HG02759 (cell line): ENCODE measurements around the gene SUMF1.
"Not testable (repeated sequence)": the region's sequence is repeated elsewhere in the genome, so short reads cannot be mapped to it uniquely, and the experiment has no call there.

Experiments
- ATAC-seq: cut with Tn5 transposase; IDR thresholded peaks from one replicate; pipeline ENCODE4 v1.9.1; 2021; ENCODE audit warnings: mild to moderate bottlenecking, moderate library complexity; ENCODE audit not compliant: unreplicated experiment

Gene SUMF1

DNA sequence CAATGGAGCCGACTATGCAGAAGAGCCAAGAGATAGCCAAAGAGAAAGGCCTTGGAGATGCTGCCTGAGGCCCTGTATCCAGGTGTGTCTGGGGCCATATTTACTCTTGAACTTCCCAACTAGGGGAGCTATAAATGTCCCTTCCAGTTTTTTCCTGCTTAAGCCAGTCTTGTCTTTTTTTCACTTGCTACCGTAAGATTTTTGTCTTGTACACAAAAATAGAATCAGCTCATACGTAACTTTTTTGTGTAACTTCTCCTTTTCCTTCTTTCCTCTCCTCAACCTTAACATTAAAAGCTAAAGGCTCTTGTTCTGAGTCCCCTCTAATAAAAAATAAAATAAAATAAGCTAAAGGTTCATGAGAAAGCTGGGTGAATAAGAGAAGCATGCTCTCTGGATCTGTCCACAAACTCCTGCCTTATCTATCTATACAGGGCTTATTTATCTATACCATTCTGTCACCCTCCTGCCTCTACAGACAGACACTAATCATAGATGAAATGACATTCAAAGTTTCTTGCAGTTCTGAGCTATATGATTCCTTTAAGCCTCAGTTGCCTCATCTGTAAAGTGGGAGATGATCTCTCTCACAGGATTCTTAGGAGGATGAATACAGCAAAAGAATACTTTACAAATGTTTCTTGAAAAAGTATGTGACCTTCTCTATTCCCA, 4.6 kb downstream of the SUMF1 start:
- no peak for ATAC-seq

DNA sequence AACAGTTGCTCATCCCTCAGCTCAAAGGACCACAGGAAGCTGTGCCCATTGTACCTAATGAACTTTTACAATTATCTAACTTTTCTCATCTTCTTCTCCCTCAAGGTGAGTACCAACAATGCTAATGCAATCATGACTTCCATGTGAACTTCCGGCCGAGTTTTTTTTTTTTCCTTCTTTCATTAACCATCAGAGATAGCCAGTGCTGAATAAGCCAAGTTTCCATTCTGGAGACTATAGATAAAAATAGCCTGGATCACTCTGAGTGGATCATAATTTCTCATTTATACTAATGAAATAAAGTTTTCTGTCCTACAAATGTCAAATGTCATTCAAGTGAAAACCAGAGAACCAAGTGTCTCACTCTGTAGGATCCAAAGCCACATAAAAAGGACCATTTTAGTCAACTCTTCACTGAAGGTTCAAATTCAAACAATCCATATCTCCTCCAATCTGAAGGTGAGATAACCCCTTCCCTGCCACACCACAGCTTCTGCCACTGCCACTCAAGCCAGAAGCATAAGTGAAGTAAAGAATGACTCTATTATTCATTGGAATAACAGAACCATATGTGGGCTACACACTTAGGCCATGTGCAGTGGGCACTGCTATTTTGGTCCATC, 5.5 kb downstream of the SUMF1 start:
- ATAC-seq: no peak

DNA sequence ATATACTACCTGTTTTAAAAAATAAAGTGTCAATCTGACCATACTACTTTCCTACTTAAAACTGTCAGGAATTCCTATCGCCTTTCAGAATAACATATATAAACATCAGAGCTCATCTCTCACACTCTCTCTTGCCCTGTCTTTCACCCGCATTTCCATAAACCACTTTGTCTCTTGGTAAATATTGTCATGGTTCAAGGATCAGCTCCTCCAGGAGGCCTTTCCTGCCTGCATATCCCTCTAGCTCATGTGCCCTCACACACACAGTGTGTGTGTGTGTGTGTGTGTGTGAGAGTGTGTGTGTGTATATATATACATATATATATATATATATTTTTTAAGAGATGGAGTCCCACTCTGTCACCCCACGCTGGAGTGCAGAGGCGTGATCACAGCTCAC, 6.7 kb downstream of the SUMF1 start:
- ATAC-seq: no peak

DNA sequence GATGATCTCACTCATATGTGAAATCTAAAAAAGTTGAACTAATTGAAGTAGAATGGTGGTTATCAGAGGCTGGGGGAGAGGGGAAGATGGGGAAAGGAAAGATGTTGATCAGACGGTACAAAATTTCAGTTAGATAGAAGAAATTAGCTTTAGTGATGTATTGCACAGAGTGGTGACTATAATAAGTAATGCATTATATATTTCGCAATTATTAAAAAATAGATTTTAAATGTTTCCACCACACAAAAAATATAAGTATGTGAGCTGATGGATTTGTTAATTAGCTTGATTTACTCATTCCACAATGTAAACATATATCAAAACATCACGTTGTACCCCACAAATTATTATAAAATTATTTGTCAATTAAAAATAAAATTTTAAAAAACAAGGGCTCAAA, 8.1 kb downstream of the SUMF1 start:
- ATAC-seq: no peak

DNA sequence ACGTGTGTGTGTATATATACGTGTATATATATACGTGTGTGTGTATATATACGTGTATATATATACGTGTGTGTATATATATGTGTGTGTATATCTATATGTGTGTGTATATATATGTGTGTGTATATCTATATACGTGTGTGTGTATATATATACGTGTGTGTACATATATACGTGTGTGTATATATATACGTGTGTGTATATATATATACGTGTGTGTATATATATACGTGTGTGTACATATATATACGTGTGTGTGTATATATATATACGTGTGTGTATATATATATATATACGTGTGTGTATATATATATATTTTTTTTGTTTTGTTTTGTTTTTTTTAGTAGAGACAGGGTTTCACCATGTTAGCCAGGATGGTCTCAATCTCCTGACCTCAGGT, 10.3 kb downstream of the SUMF1 start:
- ATAC-seq: not testable (repeated sequence)

DNA sequence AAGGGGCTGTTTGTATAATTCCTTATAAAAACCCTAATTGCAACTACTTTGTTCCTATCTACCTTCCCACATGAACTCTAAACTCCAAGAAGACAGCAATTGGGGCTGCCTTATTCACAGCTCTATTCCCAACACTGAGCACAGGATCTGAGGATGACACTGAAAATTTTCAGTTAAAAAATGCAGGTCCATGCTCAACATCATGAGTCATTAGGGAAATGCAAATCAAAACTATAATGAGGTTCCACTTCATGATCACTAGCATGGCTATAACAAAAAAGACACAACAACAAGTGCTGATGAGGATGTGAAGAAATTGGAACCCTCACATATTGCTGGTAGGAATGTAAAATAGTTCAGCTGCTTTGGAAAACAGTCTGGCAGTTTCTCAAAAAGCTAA, 12.9 kb downstream of the SUMF1 start:
- no peak for ATAC-seq

DNA sequence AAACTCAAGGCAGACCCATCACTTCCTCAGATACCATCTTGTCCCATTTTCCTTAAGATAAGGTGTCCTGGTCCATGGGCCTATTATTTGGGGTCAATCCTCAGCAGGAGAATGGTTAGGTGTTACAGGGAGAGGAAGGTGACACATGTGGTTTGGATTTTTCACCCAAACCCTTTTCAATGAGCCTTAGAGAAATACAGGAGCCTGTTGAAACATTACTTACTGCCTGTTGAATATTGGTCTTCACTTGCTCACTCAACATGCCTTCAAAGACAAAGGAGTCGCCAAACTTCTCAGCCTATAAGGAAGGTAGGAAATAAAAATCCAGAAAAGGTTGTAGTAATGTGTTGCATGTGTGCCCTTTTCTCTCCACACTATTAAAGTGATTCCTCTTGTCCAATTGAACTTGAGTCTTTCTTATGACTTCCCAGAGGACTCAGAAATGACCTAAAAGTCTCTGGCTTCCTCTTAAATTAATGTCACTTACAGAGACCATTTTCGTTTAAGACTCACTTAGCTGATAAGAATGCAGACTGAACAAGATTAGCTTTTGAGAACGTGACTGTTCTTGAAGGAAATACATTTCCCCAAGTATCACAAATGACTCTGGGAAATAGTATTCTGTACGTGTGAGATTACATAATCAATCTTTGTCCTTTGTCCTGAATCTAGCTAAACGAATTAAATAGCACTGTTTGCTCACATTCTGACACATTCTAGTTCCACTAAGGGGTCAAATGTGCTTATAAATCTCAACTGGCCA, 17.8 kb downstream of the SUMF1 start:
- no peak for ATAC-seq

DNA sequence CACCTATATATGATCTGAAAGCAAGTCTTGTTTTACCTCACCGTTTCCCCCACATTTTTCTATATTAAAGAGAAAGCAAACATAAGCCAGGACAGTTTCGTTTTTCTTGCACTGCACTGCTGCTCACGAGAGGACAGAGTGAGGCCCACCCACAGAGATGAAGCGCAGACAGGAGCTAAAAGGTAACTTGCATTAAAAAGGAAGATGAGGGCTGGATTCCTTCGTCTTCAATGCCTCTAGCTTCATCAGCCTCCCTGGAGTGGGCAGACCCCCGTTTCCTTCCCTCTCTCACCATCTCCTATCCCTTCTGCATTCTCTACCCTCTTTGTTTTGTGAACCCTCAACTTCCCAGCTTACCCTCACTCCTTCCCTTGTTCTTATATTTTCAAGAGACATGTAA, 18.9 kb downstream of the SUMF1 start:
- ATAC-seq: no peak

DNA sequence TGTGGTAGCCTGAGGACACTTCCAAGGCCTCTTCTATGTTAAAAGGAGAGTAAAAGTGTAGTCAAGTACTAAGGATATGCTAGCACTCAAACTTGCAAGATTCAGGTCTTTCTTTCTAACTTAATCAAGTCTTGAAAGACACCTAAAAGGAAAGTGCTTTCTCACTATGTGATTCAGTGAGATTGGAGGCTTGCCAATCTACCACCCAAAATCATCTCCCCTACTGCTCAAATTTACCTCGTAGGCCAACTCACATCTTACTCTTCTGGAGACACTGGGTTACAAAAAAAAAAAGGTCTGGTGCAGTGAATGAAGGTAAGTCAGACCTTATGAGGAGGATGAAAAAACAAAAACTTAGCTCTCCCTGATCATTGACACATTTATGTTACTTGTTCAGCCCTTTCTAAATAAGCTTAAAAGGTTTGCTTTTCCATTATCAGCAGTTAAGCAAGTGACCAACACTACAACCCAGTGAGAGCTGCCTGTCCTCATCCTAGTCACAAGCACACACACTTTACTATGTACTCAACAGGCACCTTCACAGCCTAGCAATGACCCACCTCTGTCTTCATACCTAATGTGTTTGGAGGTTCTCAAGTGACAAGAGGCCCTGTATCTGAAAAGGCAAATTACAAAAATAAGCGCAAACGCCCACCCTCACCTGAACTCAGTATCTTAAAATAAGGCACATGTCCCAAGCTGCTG, 19.6 kb downstream of the SUMF1 start:
- no peak for ATAC-seq

DNA sequence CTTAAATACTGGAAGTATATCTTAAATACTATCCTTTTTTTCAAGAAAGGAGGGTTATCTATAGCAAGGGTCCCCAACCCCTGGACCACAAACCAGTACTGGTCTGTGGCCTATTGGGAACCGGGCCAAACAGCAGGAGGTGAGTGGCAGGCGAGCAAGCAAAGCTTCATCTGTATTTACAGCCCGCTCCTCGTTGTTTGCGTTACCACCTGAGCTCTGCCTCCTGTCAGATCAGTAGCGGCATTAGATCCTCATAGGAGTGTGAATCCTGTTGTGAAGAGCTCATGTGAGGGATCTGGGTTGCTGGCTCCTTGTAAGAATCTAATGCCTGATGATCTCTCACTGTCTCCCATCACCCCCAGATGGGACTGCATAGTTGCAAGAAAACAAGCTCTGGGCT, 26.1 kb downstream of the SUMF1 start:
- ATAC-seq: no peak

DNA sequence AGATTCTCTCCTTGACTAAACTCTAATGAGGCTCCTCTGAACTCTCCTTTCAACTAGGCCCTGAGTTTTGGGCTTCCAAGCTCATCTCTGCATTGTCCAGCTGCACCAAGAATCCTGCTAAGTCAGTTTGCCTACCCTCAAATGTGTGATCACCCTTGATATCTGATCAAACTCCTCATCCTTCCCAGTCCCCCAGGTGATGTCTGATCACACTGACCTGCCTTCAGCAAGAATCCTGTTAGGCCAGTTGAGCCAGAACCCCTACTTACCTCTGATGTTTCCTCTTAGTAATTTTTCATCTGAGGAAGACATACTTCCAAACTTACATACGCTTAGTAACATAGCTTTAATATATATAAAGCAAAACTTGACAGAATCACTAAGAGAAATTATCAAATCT, 28.8 kb downstream of the SUMF1 start:
- ATAC-seq: no peak

DNA sequence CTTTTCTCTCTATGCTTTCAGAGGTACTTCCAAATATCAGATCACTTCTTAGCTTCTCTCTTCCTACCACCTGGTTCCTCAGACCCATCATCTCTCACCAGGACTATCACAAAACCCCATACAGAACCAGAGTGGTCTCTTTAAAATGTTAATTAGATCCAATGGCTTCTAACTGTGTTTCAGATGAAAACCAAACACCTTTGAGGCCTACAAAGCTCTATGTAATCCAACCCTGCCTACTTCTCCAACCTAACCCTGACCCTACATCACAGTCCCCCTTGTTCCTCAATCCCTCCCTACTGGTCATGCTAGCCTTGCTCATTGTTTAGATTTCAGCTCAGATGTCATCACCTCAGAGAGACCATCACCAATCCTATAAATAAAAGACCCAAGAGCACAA, 34.8 kb downstream of the SUMF1 start:
- no peak for ATAC-seq

DNA sequence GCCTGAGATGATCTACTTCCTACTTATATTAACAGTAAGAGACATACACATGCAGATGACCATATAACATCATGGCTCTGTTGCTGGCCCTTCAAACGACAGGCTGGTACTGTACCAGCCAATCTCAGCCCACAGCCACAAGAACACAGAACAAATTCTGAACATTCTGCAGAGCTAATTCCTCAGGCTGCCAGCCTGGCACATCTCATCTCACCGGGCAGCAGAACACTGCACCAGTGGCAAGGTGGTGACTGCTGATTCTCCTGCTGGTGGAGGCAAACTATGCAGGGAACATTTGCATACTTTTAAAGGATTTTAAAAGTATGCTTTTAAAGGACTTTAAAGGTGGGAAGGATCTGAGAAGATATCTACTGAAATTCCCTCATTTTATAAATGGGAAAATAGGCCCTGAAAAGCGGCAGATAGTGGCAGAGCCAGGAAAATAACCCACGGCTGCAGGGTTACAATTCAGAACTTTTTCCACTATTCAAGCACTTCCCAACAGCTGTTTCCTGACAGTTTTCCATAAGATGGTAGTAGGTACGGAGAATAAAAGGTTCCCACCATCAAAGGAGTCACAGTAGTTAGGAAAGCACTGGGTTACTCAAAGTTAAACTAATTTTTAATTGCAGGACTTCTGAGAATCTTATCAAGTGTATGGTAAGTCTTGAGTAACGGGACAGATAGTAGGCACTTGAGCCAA, 37.3 kb downstream of the SUMF1 start:
- no peak for ATAC-seq

DNA sequence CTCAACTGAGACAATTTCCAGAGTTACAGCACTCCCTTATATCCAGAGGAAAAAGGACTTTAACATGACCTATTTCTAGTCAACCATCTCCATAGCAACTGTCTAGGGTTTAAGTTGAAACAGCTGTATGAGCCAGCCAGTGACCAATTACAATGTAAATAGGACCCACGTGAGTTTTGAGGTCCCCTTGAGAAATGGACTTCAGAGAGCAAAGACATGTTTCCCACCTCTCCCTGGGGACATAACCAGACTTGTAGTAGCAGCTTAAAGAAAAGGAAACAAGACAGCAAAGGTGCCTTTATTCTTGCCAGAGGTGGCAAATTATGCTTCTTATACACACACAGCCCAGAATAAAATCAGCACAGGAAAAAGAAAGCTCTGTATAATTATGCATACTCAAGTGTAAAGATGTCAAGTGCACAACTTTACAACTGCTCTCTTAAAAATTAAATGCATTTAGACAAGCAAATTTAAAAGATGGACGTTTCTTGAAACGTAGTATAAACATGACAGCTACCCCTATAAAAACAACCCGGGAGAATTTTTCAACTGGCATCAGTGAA, 40.2 kb downstream of the SUMF1 start:
- peak; percentile 90 for ATAC-seq

DNA sequence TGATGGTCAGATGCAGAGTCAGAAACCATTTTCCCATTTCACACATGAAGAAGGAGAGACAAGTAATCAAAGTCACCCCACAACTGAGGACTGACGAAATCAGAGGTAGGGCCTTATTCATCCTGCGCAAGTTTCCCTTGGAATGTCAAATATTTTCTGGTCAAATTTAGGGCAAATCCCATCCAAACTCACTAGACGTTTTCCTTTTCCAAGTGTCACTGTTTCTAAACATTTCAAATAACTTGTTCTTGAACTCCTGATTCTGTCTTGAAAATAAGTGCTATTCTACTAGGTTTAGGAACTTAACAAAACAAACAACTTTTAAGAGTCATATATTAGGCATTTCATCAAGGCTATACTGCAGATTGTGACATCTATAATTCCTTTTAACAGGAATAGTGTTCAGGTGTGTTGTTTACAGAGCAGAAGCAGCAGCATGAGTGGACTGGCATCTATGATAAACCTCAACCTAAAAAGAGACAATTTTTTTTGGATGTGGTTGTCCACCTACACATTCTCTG, 40.7 kb downstream of the SUMF1 start:
- peak; percentile 25 for ATAC-seq

DNA sequence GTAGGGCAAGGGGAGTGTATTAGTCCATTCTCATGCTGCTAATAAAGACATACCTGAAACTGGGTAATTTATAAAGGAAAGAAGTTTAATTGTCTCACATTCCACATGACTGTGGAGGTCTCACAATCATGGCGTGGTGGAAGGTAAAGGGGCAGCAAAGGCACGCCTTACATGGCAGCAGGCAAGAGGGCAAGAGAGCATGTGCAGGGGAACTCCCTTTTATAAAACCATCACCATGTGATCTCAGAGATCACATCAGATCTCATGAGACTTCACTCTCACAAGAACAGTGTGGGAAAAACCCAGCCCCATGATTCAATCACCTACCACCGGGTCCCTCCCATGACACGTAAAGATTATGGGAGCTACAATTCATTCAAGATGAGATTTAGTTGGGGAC, 41.4 kb downstream of the SUMF1 start:
- peak; percentile 48 for ATAC-seq

DNA sequence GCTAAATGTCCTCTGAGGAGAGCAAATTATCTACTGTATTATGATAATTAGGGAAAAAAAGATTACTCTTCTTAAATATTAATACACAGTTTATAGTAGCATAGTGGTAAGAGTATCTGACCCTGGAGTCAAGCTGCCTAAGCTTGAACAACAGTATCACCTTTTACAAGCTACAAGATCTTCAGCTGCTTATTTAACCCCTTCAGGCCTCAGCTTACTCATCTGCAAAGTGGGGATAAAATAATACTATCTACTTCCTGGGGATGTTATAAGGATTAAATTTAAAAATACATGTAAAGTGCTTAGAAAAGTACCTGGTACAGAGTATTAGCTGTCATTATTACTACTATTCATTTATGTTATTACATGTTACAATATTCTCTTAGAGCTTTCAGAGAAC, 42.0 kb downstream of the SUMF1 start:
- ATAC-seq: no peak

DNA sequence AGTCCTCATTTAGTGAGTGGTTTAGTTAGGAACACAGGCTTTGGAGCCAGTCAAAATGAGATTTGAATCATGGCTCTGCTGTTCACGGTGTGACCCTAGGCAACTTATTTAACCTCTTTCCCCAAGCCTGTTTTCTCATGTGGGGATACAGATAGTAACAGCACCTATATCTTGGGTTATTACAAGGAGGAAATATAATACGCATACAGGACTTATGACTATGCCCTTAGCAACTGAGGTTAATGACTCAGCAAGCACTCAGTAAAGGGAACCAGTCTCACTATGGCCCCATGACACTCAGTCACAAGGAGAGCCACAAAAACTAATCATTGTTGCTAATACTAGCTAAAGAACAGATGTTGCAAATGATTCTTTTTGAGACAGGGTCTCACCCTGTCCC, 45.9 kb downstream of the SUMF1 start:
- peak; percentile 79 for ATAC-seq

DNA sequence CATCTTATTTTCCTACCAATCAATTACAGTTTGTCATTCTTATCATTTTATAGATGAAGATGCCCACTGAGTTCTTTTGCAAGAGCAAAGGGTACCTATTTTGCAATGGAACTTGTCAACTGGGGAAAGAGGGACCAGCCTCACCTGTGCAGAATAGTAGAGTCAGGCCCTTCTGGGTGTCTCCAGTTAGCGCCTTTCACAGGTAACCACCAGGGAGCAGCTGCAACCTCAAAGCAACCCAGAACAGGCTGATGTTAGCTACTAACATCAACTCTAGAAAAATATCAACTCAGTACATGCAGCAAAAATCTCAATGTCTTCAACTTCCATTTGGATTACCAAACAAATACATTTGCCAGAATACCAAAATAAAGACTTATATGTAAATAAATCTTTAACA, 47.1 kb downstream of the SUMF1 start:
- no peak for ATAC-seq

DNA sequence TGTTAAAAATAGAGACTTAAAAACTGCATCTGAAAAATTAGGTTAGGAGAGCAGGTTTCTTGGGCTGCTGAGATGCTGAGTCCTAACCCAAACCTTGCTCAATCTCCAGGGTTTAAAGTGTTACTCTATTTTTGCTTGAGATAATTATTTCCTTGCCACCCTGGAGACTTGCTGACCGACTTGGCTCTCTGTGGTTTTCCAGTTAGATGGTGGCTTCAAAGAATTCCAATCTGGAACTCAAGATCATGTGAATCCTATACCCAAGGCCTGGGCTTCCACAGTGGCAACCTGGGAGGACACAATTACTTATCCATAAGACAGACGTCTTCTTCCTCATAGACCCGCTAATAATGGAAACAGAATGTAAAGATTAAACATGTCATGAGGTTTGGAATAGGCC, 47.7 kb downstream of the SUMF1 start:
- no peak for ATAC-seq

DNA sequence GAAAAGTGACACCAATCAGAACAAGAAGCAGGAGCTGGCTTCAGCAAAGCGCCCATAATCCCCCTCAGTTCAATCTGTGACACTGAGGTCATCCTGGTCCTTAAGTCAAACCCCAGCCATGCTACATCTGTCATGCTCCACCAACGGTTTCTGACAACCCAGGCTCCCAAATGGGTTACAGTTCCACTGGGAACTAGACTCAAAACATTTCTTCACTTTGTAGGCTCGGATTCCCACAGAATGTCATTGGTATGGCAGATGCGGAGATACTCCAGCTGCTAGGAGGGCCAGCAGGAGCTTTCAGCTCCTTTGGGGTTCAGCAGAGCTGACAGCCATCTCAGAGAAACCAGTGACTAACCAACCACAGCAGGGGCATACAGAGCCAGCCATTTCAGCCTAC, 48.9 kb downstream of the SUMF1 start:
- ATAC-seq: no peak
